AG09309 (cell line): ENCODE results near the gene TBCK.

Experiments used
- DNase-seq: peaks from one replicate; pipeline ENCODE4 v3.0.0-alpha.2; 2010; ENCODE audit warnings: low read depth
- H3K4me3 ChIP-seq: 2 replicates; pipeline ENCODE4 v1.5.1; 2011; ENCODE audit warnings: mild to moderate bottlenecking, low read depth, low read length, moderate library complexity; ENCODE audit not compliant: control insufficient read depth
- TF ChIP-seq, protein P1 (sequence below): IDR thresholded peaks from 2 replicates; pipeline ENCODE4 v1.5.1; 2011; ENCODE audit warnings: mild to moderate bottlenecking, low read depth, low read length, inconsistent platforms; ENCODE audit not compliant: insufficient read depth, control insufficient read depth; ENCODE audit errors: missing control alignments

TBCK gene

DNA sequence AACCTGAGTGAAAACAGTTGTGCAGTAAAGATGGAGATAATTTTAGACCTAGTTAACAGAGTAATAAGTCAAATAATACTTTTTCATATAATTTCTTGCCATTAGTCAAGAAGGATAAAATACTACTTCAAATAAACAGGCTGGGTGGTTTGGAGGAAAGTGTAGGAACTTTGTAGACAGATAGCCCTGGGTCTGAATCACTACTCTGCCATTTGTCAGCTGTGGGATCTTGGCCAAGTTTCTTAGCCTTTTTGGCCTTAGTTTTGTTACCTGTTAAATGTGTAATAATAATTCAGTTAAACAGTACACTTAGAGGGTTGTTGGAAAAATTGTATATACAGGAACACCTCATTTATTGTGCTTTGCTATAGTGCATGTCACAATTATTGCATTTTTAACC, 257.1 kb downstream of the TBCK start:
- TF ChIP-seq, protein P1, sequence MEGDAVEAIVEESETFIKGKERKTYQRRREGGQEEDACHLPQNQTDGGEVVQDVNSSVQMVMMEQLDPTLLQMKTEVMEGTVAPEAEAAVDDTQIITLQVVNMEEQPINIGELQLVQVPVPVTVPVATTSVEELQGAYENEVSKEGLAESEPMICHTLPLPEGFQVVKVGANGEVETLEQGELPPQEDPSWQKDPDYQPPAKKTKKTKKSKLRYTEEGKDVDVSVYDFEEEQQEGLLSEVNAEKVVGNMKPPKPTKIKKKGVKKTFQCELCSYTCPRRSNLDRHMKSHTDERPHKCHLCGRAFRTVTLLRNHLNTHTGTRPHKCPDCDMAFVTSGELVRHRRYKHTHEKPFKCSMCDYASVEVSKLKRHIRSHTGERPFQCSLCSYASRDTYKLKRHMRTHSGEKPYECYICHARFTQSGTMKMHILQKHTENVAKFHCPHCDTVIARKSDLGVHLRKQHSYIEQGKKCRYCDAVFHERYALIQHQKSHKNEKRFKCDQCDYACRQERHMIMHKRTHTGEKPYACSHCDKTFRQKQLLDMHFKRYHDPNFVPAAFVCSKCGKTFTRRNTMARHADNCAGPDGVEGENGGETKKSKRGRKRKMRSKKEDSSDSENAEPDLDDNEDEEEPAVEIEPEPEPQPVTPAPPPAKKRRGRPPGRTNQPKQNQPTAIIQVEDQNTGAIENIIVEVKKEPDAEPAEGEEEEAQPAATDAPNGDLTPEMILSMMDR, result no peak
- DNase-seq, result no peak
- no peak overlapping the region for H3K4me3 ChIP-seq

DNA sequence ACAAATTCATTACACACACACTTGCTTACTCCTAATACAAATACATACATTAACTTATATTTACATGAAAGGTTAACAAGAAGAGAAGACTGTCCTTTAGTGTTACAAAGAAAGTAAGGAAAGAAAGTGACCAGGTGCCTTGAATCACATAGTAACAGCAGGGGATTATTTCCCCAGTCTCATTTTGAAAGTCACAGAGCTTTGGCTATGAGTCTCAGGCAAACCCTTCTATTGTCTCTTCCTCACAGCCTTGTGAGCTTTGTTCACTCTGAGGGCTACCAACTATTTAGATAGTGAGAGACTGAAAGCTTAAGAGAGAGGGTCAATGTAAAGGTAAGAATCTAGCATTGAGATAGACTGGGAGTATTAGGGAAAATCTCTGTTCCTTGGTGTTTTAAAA, 259.1 kb downstream of the TBCK start:
- TF ChIP-seq, protein P1, result no peak
- no peak for DNase-seq

DNA sequence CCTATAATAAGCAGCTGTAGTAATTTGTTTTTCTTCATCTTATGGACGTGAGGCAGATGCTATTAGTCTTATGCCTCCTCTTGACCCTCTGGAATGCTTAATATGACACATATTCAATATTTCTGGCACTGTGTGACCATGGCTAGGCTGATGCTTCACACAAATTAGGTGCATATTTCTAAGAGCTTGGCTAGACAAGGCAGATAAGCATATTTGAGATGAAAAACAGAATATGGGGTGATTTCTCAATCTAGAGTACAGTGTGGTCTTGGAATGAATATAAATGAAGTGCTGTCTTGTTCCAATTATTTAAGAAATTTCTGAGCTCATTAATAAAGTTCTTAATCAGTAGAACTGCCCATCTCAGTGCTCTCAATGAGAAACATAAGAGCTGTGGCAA, 264.5 kb downstream of the TBCK start:
- no peak overlapping the region for H3K4me3 ChIP-seq
- TF ChIP-seq, protein P1, result no peak
- DNase-seq, result no peak

More for the DNA sequence above, 259.1 kb downstream of the TBCK start:
- no peak overlapping the region for H3K4me3 ChIP-seq

DNA sequence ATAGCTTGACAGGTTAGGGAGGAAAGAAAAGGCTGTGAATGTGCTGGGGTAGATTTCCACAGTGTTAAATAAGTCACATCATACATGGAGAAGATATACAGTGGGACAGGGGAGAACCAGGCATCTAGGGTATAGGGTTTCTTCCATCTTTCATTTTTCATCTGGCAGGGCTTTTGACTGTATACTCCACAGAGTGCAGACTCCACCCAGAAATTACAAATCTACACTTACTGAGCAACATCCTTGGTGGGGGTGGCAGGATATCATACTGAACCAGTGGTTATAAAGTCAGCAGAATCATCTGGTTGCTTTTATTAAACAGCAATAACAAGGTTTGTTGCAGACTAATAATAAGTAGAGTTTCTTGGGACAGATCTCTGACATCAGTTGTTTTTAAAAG, 266.5 kb downstream of the TBCK start:
- TF ChIP-seq, protein P1, result no peak
- DNase-seq, result no peak
- H3K4me3 ChIP-seq, result no peak overlapping the region

DNA sequence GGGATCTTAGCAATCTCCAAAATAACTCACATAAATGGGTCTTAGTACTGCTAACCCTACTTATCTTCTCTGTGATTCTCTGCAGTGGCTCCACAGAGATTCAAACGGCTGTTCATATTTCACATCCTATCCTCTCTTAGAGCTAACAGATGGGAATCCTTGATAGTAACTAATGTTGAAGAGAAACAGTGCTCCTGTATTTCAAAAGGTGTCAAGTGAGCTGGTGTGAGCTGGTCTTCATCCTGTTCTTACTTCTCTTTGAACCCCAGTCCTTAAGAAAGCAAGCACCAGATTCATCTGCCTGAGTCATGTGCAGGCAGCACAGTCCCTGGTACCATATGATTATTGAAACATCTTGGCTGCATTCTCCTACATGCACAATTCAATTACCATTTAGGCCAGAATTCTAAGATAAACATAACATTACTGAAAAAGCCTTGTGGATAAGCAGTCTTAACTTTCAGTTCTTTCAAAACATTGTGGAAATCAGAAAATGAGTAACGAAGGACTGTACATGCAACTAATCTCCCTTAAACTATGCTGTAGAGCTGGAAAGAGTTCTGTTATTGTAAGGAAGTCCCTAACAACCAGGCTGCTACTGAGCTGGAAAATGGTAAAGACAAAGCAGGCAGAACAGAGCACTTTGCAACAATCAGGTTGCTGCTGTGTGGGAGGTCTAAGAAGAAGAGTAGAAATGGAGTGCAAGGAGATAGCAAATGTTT, 267.6 kb downstream of the TBCK start:
- TF ChIP-seq, protein P1, result no peak
- peak; percentile 10 for DNase-seq
- no peak overlapping the region for H3K4me3 ChIP-seq

DNA sequence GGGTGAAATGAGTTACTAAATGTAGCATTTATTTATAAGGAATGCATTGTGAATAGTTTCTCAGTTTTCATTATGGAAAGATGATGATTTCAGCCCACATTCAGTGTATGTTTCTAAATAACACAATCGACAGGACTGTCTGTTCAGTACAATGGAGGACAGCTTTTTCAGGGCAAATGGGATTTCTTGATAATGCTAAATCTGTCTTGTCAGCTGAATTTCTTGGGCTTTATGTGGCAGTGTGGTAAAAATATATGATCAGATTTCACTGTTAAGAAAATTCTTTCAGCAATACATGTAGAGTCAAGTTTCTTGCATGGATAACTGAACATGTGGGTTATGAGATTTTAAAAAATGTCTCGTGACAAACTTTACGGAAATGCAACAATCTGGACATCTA, 269.9 kb downstream of the TBCK start:
- TF ChIP-seq, protein P1, result no peak
- no peak for DNase-seq
- no peak overlapping the region for H3K4me3 ChIP-seq
